Activated CD4-positive, alpha-beta T cell treated with anti-CD3 and anti-CD28 coated beads, Interleukin-2, Interleukin-4, amounts not matched to agents 100 ng/mL and 50 ng/mL, durations not matched to agents 16 hours and 8 hours (primary cell): Measurements from ENCODE around the gene ACBD6.
"Not testable (repeated sequence)": the region's sequence is repeated elsewhere in the genome, so short reads cannot be mapped to it uniquely, and the experiment has no call there.

Source experiments
- DNase-seq: peaks from one replicate; pipeline ENCODE4 v3.0.0-alpha.2; 2020; ENCODE audit warnings: low spot score

ACBD6 gene

GRCh38 chr1:180489313-180489712, 13.1 kb downstream of the ACBD6 start:
- no peak for DNase-seq

- no peak for DNase-seq
Measured at GRCh38 chr1:180488661-180489060, 13.7 kb downstream of the ACBD6 start.

- no peak for DNase-seq
Measured at GRCh38 chr1:180486092-180486491, 16.3 kb downstream of the ACBD6 start.

- DNase-seq, result no peak
Measured at GRCh38 chr1:180484490-180484889, 17.9 kb downstream of the ACBD6 start.

GRCh38 chr1:180482425-180483275, 19.7 kb downstream of the ACBD6 start:
- peak; percentile 42 for DNase-seq

GRCh38 chr1:180470031-180470430, 32.3 kb downstream of the ACBD6 start:
- no peak for DNase-seq

DNA sequence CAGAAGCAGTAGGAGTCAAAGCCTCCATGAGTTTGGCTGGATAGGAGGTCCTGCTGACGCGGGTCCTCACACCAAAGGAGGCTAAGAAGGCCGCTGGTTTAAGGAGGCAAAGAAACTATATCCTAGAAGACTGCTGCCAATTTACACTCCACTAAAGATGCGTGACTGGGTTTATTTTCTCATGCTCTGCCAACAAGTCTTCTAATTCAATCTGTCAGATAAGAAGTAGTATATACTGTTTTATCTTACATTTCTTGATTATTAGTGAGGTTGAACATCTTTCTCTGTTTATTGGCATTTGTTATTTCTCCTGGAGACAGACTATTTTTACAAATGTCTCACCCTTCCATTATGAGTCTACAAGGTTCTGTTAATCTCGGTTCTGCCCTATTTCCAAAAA, 34.1 kb downstream of the ACBD6 start:
- DNase-seq, result no peak

GRCh38 chr1:180462102-180462501, 40.3 kb downstream of the ACBD6 start:
- no peak for DNase-seq

DNA sequence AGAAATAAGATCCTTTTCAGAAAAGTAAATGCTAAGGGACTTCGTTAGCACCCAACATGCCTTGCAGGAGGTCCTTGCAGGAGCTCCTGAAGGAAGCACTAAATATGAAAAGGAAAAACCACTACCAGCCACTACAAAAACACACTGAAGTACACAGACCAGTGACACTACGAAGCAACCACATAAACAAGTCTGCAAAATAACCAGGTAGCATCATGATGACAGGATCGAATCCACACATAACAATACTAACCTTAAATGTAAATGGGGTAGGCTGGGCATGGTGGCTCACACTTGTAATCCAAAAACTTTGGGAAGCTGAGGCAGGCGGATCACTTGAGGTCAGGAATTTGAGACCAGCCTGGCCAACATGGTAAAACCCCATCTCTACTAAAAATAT, 40.7 kb downstream of the ACBD6 start:
- DNase-seq, result not testable (repeated sequence)

- DNase-seq, result no peak
Measured at GRCh38 chr1:180458807-180459206, 43.6 kb downstream of the ACBD6 start.

DNA sequence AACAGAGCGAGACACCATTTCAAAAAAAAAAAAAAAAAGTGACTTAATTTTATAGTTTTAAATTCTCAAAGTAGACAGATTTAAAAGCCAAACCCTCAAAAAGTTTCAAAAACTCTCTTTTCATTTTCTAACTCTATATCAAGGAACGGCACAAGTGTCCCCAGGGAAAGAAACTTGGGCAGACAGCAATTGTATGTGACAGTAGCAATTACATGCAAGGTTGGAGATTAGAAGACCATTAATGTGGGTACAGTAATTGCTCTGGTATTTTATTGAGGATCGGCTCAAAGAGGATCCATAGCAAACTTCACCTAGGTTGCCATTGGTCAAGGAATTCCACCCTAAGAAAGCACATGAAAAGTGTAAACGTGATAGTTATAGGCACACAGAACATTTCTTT, 46.2 kb downstream of the ACBD6 start:
- no peak for DNase-seq

DNA sequence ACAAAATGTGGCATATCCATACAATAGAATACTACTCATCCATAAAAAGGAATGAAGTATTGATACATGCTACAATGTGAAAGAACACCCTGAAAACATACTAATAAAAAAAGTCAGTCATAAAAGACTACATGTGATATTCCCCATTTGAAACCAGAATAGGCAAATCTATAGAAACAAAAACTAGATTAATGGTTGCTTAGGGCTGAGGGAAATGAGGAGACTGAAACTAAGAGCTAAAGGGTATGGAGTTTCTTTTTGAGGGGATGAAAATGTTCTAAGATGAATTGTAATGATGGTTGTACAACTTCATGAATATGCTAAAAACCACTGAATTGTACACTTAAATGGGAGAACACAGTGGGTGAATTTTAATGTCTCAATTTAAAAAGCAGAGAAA, 50.9 kb downstream of the ACBD6 start:
- no peak for DNase-seq

GRCh38 chr1:180444522-180444921, 57.9 kb downstream of the ACBD6 start:
- no peak for DNase-seq

DNA sequence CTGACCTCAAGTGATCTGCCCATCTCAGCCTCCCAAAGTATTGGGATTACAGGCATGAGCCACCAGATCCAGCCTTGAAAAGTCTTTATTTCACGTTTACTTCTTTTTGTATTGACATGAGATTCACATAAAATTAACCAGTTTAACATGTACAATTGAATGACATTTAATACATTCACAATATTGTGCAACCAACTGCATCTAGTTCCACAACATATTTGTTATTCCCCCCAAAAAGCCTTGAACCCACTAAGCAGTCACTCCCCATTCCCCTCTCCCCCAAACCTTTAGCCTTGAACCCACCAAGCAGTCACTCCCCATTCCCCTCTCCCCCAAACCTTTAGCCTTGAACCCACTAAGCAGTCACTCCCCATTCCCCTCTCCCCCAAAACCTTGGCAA, 62.0 kb downstream of the ACBD6 start:
- DNase-seq, result no peak

DNA sequence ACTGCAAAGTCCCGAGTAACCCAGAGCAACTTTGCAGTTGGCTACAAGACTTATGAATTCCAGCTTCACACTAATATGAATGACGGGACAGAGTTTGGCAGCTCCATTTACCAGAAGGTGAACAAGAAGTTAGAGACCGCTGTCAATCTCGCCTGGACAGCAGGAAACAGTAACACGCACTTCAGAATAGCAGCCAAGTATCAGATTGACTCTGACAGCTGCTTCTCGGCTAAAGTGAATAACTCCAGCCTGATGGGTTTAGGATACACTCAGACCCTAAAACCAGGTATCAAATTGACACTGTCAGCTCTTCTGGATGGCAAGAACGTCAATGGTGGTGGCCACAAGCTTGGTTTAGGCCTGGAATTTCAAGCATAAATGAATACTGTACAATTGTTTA, 66.8 kb downstream of the ACBD6 start:
- no peak for DNase-seq

DNA sequence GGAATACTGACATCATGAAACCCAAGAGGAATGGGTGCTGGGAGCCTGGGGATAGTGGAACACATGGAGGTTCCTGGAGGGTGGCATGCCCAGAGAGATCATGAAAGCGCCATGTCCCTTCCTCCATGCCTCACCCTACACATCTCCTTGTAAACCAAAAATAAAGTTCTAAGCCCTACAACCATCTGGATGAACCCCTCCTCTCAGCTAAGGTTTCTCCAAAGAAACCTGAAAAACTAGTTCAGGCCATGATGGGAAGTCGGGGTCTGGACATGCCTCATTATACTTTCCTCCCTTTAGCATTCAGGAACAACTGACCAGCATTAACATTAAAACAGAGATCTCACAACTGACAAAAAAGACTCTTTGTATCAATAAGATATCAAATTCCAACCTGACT, 68.5 kb downstream of the ACBD6 start:
- DNase-seq, result no peak

DNA sequence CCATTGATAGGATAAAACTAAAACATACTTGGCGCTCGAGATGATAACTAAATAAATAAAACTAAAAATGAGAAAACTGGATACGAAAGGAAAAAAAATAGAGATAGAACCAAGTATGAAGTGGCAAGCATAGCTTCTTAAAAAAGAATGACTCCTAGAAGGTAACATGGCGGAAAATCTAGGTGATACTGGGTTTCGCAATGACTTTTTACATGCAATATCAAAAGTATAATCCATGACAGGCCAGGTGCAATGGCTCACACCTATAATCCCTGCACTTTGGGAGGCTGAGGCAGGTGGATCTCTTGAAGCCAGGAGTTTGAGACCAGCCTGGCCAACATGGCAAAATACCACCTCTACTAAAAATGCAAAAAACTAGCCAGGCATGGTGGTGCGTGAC, 70.7 kb downstream of the ACBD6 start:
- DNase-seq, result no peak

- DNase-seq, result no peak
Measured at GRCh38 chr1:180428782-180429695, 73.3 kb downstream of the ACBD6 start.

DNA sequence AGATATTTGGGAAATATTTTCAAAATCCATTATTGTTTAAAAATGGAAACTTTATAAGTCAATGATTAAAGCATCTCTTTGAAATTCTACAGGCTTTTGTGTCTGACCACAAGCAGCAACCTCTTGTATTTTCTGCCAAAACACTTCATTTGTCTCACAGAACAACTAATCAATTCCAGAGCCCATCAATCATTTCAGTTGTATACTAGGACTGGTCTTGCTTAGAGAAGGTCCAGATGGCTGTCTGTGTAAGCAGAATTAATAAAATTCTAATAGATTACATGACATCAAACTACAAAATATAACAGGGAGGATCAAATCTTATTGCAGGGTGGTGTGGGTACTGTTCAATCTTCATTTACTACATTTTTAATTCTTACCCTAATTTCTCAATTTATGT, 76.4 kb downstream of the ACBD6 start:
- DNase-seq, result no peak

- DNase-seq, result no peak
Measured at GRCh38 chr1:180424848-180425457, 77.4 kb downstream of the ACBD6 start.

DNA sequence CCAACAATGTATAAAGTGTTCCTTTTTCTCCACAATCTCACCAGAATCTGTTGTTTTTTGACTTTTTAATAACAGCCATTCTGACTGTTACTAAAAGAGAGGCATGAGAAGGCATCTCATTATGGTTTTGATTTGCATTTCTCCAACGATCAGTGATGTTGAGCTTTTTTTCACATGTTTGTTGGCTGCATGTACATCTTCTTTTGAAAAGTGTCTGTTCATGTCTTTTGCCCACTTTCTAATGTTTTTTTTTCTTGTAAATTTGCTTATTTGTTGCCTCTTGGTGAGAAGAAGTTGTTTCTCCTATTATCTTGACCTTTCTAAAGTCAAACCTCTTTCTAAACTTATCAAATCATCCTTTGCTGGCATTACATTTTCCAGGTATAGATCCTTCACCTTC, 80.8 kb downstream of the ACBD6 start:
- no peak for DNase-seq

- not testable (repeated sequence) for DNase-seq
Measured at GRCh38 chr1:180421145-180421544, 81.2 kb downstream of the ACBD6 start.
